Measurements from ENCODE around the gene SNTG2. TPM values are rescaled to one million over a fixed set of nuclear protein-coding genes. Genes with fewer than 3 reads are reported as not detected.

Gene SNTG2
- total and polyA plus RNA-seq, 7 donors = 0.26 to 1.7 (median 0.73) TPM; not detected in 2

DNA sequence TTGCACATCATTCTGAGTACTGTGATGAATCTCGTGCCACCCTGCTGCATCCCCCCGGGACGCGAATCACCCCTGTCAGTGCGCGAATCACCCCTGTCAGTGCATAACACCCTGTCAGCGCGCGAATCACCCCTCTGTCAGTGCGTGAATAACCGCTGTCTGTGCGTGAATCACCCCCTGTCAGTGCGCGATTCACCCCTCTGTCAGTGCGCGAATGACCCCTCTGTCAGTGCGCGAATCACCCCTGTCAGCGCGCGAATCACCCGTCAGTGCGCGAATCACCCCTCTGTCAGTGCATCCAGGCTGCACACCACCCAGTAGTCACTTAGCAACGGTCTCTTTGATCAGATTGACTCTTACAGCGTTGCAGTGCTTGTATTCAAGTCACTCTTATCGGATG is 328.2 kb downstream of the SNTG2 start:
- WGBS, 3 donors = 93 to 94% (median 93%) methylated on average over 27 of the region's 27 CpGs
- no peaks in the 10 kb centered on the region for H3K27me3 ChIP-seq (ENCODE audit: insufficient read depth in 3 of 3, low read length in 2 of 3)
- no peaks in the 10 kb centered on the region for H3K9me3 ChIP-seq
- ATAC-seq (no peak), DNase-seq (no peak)
- intact Hi-C loops (cut with DNase I) = no loop called here
- no peaks in the 10 kb centered on the region for H3K36me3 ChIP-seq (ENCODE audit: insufficient read depth in 1 of 2, low read depth in 1 of 2)
- no peak overlapping the region for H3K27ac ChIP-seq
- no peaks in the 10 kb centered on the region for H3K4me1 ChIP-seq
- no peak overlapping the region for H3K4me3 ChIP-seq
- TF ChIP-seq CTCF (IDR thresholded peaks at IDR 0.05) = no peak

DNA sequence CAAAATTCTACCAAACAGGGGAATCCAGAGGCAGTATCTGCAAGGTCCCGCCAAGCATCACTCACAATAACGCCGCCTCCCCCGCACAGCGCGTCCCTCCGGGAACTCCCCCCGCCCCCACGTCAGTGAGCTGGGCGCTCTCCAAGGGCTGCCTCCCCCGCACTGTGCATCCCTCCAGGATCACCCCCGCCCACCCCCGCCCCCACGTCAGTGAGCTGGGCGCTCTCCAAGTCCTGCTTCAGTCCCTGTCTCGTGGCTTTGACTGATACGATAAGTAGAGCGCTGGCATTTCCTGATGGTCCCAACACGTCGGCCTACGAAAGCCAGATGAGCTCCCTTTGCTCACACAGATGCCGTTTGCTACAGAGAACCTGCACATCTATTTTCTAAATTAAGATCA is 331.9 kb downstream of the SNTG2 start:
- ATAC-seq = no peak
- intact Hi-C loops (cut with DNase I) = no loop called here
- DNase-seq = no peak
- Histone ChIP-seq H3K4me1 (no peaks in the 10 kb centered on the region), H3K4me3 (no peak overlapping the region), H3K36me3 (ENCODE audit: insufficient read depth in 1 of 2, low read depth in 1 of 2) (no peaks in the 10 kb centered on the region), H3K27me3 (ENCODE audit: insufficient read depth in 3 of 3, low read length in 2 of 3) (no peaks in the 10 kb centered on the region), H3K27ac (no peak overlapping the region), H3K9me3 (no peaks in the 10 kb centered on the region)
- TF ChIP-seq CTCF (IDR thresholded peaks at IDR 0.05) = no peak
- WGBS, 3 donors = 32 to 52% (median 50%) methylated on average over 21 to 22 of the region's 22 CpGs

DNA sequence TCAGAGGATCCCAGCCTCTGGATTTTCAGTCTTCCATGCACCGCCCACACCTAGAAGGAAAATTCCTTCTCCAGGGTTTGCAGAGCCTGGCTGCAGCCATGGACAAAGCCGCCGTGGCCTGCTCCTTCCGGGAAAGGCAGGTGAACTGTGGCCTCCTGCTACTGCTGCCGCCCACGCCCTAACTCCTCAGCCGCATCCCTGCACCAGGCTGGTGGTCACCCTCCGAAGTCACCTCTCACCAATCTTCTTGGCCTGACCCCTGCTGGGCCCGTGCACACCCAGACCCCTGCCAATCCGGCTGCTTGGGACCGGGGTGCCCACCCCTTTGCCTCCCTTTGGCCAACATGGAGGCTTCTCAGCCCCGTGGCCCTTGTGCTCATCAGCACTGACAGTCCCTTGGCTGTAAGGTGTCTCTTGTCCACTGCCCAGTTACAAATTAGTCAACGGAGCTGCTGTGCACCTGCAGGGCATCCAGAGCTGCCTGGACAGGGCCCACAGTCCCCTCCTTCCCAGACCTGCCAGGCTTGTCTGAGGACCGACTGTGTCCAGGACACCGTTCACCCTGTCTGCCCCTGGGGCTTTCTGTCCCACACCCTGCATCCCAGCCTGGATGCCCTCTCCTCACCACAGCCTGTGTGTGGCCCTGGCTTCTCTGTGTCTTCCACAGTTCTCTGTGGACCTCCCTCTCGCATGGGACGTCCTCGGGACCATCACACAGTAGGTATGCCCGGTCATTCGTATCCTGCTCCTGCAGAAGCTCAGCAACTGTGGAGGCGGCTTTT is 332.6 kb downstream of the SNTG2 start:
- no peaks in the 10 kb centered on the region for H3K9me3 ChIP-seq
- H3K27me3 ChIP-seq (ENCODE audit: insufficient read depth in 3 of 3, low read length in 2 of 3) = no peaks in the 10 kb centered on the region
- ATAC-seq = no peak

GRCh38 chr2:1283871-1284270 is 333.2 kb downstream of the SNTG2 start:
- H3K27ac ChIP-seq = no peak overlapping the region
- no peak for ATAC-seq

More for the DNA sequence above, 332.6 kb downstream of the SNTG2 start:
- H3K4me3 ChIP-seq = no peak overlapping the region
- no peak for TF ChIP-seq CTCF (IDR thresholded peaks at IDR 0.05)
- no peak for DNase-seq
- intact Hi-C loops (cut with DNase I) = no loop called here
- no peaks in the 10 kb centered on the region for H3K36me3 ChIP-seq (ENCODE audit: insufficient read depth in 1 of 2, low read depth in 1 of 2)
- WGBS, 3 donors = 79 to 82% (median 82%) methylated on average over 21 of the region's 21 CpGs
- no peak overlapping the region for H3K27ac ChIP-seq
- H3K4me1 ChIP-seq = no peaks in the 10 kb centered on the region

More at GRCh38 chr2:1283871-1284270, 333.2 kb downstream of the SNTG2 start:
- 71 to 78% (median 72%) methylated on average over 10 of the region's 10 CpGs for WGBS, 3 donors
- Histone ChIP-seq H3K9me3 (no peaks in the 10 kb centered on the region), H3K27me3 (ENCODE audit: insufficient read depth in 3 of 3, low read length in 2 of 3) (no peaks in the 10 kb centered on the region), H3K4me1 (no peaks in the 10 kb centered on the region), H3K4me3 (no peak overlapping the region), H3K36me3 (ENCODE audit: insufficient read depth in 1 of 2, low read depth in 1 of 2) (no peaks in the 10 kb centered on the region)
- no peak for TF ChIP-seq CTCF (IDR thresholded peaks at IDR 0.05)
- intact Hi-C loops (cut with DNase I) = no loop called here
- no peak for DNase-seq
